HepG2 (cell line): ENCODE measurements around the gene GFOD1. TPM values are rescaled to one million over a fixed set of nuclear protein-coding genes. Genes with fewer than 3 reads are reported as not detected.

ENCODE experiments used
- ARID5B ChIP-seq: IDR thresholded peaks from 2 replicates; pipeline ENCODE4 v1.4.0; 2020; ENCODE audit warnings: mild to moderate bottlenecking, missing genetic modification reagents
- HNRNPUL1 ChIP-seq: fragments of 200-400 bp; formaldehyde crosslinking; IDR thresholded peaks from 2 replicates; pipeline ENCODE4 v1.6.1; 2017; ENCODE audit warnings: low read depth, mild to moderate bottlenecking, low read length, moderate library complexity
- KAT8 ChIP-seq: IDR thresholded peaks from 2 replicates; pipeline ENCODE4 v1.6.1; 2016; ENCODE audit warnings: missing genetic modification reagents, missing compliant biosample characterization
- NFIC ChIP-seq: IDR thresholded peaks from 2 replicates; pipeline ENCODE4 v1.6.1; 2012; ENCODE audit warnings: mild to moderate bottlenecking, low read length, inconsistent platforms
- NR2C2 ChIP-seq: sonication (generic); formaldehyde crosslinking; IDR thresholded peaks from 2 replicates; pipeline ENCODE4 v1.4.0; 2020; ENCODE audit warnings: missing genetic modification reagents, mild to moderate bottlenecking, moderate library complexity, borderline replicate concordance
- PRMT3 ChIP-seq: sonication (generic); formaldehyde crosslinking; IDR thresholded peaks from 2 replicates; pipeline ENCODE4 v1.8.1; 2022; ENCODE audit warnings: low read depth, mild to moderate bottlenecking, moderate library complexity, missing genetic modification reagents, borderline replicate concordance
- RARA ChIP-seq: IDR thresholded peaks from 2 replicates; pipeline ENCODE4 v1.6.1; 2016; ENCODE audit warnings: missing genetic modification reagents, missing compliant biosample characterization
- SATB2 ChIP-seq: sonication (generic); formaldehyde crosslinking; IDR thresholded peaks from 2 replicates; pipeline ENCODE4 v1.5.0; 2020; ENCODE audit warnings: missing genetic modification reagents
- SNRNP70 ChIP-seq: fragments of 200-400 bp; formaldehyde crosslinking; IDR thresholded peaks from 2 replicates; pipeline ENCODE4 v1.6.1; 2017; ENCODE audit warnings: mild to moderate bottlenecking, low read depth, low read length, moderate library complexity
- ZBTB7A ChIP-seq: sonication (generic); formaldehyde crosslinking; IDR thresholded peaks from 2 replicates; pipeline ENCODE4 v1.8.0; 2022; ENCODE audit warnings: mild to moderate bottlenecking, missing genetic modification reagents
- ZNF260 ChIP-seq: sonication (generic); formaldehyde crosslinking; IDR thresholded peaks from 2 replicates; pipeline ENCODE4 v1.4.0; 2020; ENCODE audit warnings: missing genetic modification reagents, low read depth, mild to moderate bottlenecking, borderline replicate concordance
- ZNF556 ChIP-seq: sonication (generic); formaldehyde crosslinking; IDR thresholded peaks from 2 replicates; pipeline ENCODE4 v1.4.0; 2020; ENCODE audit warnings: mild to moderate bottlenecking, missing genetic modification reagents, borderline replicate concordance
- ZNF770 ChIP-seq: sonication (generic); formaldehyde crosslinking; IDR thresholded peaks from 2 replicates; pipeline ENCODE4 v1.5.0; 2020; ENCODE audit warnings: mild to moderate bottlenecking, missing genetic modification reagents
- ZNF781 ChIP-seq: sonication (generic); formaldehyde crosslinking; IDR thresholded peaks from 2 replicates; pipeline ENCODE4 v1.5.1; 2020; ENCODE audit warnings: borderline replicate concordance, mild to moderate bottlenecking, missing genetic modification reagents; ENCODE audit errors: not compliant biosample characterization
- ZNF839 ChIP-seq: sonication (generic); formaldehyde crosslinking; IDR thresholded peaks from 2 replicates; pipeline ENCODE4 v1.4.0; 2020; ENCODE audit warnings: missing genetic modification reagents, mild to moderate bottlenecking, borderline replicate concordance
- polyA plus RNA-seq, 8 experiments: library from polyadenylated mRNA; depleted of rRNA in 3 of 8; stranded (reverse) in 7 of 8; unstranded in 1 of 8; fragments of >200 nt; fragmentation: Illumina TruSeq in 4 of 8; extraction: Trizol in 4 of 8; gene quantifications; 2 replicates each; pipeline versions ENCODE4 v1.2.1 to v1.2.3, GENCODE V29; 2011 to 2016; ENCODE audit warnings: low read depth in 4 of 8, missing spikeins in 1 of 8, mixed read lengths in 1 of 8; ENCODE audit not compliant: insufficient read depth in 1 of 8
- total RNA-seq, 5 experiments: library from RNA; depleted of rRNA; stranded (reverse); fragments of >200 nt; fragmentation: Illumina TruSeq; extraction: Trizol; gene quantifications; 2 replicates each; pipeline ENCODE4 v1.2.3, GENCODE V29; 2016; ENCODE audit warnings: low read depth in 1 of 5
- TF ChIP-seq, protein P1 (sequence below): sonication (generic); formaldehyde crosslinking; IDR thresholded peaks from 2 replicates; pipeline ENCODE4 v1.4.0; 2020; ENCODE audit warnings: mild to moderate bottlenecking, low read depth, missing genetic modification reagents
- TF ChIP-seq, protein P2 (sequence below): sonication (generic); formaldehyde crosslinking; IDR thresholded peaks from 2 replicates; pipeline ENCODE4 v1.5.0; 2020; ENCODE audit warnings: missing genetic modification reagents
- TF ChIP-seq, protein P3 (sequence below): sonication (generic); formaldehyde crosslinking; IDR thresholded peaks from 2 replicates; pipeline ENCODE4 v1.4.0; 2020; ENCODE audit warnings: missing genetic modification reagents

The GFOD1 gene
- total and polyA plus RNA-seq, 2 of the 13 experiments (the other 11 are each of a cell fraction or from before 2014, with no cell fraction given) = 1.9 to 6.4 TPM

- TF ChIP-seq ARID5B (CRISPR knock-in tag) = peak; percentile 56
- TF ChIP-seq ZNF556 (CRISPR knock-in tag) = no peak; the same call in 1 of the 2 replicates
- TF ChIP-seq SNRNP70 = no peak
- no peak for TF ChIP-seq HNRNPUL1
- TF ChIP-seq PRMT3 (CRISPR knock-in tag) = no peak
- TF ChIP-seq, protein P1, sequence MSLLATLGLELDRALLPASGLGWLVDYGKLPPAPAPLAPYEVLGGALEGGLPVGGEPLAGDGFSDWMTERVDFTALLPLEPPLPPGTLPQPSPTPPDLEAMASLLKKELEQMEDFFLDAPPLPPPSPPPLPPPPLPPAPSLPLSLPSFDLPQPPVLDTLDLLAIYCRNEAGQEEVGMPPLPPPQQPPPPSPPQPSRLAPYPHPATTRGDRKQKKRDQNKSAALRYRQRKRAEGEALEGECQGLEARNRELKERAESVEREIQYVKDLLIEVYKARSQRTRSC (CRISPR knock-in tag) = no peak
- TF ChIP-seq, protein P2, sequence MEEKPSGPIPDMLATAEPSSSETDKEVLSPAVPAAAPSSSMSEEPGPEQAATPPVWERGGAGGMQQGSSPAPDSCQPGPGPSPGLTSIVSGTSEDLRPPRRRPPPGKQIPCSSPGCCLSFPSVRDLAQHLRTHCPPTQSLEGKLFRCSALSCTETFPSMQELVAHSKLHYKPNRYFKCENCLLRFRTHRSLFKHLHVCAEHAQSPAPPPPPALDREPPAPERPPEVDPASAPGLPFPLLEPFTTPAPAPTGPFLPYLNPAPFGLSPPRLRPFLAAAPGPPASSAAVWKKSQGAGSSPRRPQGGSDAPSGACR (CRISPR knock-in tag) = no peak
- no peak for TF ChIP-seq ZNF260 (CRISPR knock-in tag)
- TF ChIP-seq ZNF839 (CRISPR knock-in tag) = no peak
- TF ChIP-seq ZBTB7A = no peak
- no peak for TF ChIP-seq SATB2 (CRISPR knock-in tag)
- no peak for TF ChIP-seq RARA (CRISPR knock-in tag)
- no peak for TF ChIP-seq NR2C2
- TF ChIP-seq ZNF770 (CRISPR knock-in tag) = no peak
- 0 out of 2 replicates have a peak, but pooled peaks have one; percentile 17 for TF ChIP-seq KAT8 (CRISPR knock-in tag)
- TF ChIP-seq ZNF781 (CRISPR knock-in tag) = peak; percentile 6
- no peak for TF ChIP-seq NFIC
- TF ChIP-seq, protein P3, sequence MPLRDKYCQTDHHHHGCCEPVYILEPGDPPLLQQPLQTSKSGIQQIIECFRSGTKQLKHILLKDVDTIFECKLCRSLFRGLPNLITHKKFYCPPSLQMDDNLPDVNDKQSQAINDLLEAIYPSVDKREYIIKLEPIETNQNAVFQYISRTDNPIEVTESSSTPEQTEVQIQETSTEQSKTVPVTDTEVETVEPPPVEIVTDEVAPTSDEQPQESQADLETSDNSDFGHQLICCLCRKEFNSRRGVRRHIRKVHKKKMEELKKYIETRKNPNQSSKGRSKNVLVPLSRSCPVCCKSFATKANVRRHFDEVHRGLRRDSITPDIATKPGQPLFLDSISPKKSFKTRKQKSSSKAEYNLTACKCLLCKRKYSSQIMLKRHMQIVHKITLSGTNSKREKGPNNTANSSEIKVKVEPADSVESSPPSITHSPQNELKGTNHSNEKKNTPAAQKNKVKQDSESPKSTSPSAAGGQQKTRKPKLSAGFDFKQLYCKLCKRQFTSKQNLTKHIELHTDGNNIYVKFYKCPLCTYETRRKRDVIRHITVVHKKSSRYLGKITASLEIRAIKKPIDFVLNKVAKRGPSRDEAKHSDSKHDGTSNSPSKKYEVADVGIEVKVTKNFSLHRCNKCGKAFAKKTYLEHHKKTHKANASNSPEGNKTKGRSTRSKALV (CRISPR knock-in tag) = no peak
Measured at GRCh38 chr6:13412639-13413465, 74.5 kb downstream of the GFOD1 start (continued).
